C4-2B (cell line): Measurements from ENCODE around the gene MALRD1.

ENCODE experiments used
- ZFX ChIP-seq: fragments of 450-650 bp; IDR thresholded peaks from 2 replicates; pipeline ENCODE4 v1.6.1; 2017
- TF ChIP-seq, protein P1 (sequence below): fragments of 450-650 bp; conservative IDR thresholded peaks from 2 replicates; pipeline ENCODE4 v1.5.1; 2017; ENCODE audit warnings: mild to moderate bottlenecking

DNA sequence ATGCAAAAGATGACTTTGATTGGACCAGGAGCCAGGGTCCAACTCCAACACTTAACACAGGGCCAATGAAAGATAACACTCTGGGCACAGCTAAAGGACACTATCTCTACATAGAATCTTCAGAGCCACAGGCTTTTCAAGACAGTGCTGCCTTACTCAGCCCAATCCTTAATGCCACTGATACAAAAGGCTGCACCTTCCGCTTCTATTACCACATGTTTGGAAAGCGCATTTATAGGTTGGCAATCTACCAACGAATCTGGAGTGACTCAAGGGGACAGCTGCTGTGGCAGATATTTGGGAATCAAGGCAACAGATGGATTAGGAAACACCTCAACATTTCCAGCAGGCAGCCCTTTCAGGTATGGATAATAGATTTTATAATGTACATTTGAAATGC, 160.7 kb downstream of the MALRD1 start:
- TF ChIP-seq, protein P1, sequence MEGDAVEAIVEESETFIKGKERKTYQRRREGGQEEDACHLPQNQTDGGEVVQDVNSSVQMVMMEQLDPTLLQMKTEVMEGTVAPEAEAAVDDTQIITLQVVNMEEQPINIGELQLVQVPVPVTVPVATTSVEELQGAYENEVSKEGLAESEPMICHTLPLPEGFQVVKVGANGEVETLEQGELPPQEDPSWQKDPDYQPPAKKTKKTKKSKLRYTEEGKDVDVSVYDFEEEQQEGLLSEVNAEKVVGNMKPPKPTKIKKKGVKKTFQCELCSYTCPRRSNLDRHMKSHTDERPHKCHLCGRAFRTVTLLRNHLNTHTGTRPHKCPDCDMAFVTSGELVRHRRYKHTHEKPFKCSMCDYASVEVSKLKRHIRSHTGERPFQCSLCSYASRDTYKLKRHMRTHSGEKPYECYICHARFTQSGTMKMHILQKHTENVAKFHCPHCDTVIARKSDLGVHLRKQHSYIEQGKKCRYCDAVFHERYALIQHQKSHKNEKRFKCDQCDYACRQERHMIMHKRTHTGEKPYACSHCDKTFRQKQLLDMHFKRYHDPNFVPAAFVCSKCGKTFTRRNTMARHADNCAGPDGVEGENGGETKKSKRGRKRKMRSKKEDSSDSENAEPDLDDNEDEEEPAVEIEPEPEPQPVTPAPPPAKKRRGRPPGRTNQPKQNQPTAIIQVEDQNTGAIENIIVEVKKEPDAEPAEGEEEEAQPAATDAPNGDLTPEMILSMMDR: no peak
- no peak for TF ChIP-seq ZFX
